Breast epithelium (tissue), 4 donors: ENCODE measurements around the gene RSL24D1. TPM values are rescaled to one million over a fixed set of nuclear protein-coding genes. Genes with fewer than 3 reads are reported as not detected.

ENCODE experiments used
- DNase-seq, 2 donors: peaks; one replicate each; pipeline ENCODE4 v3.0.0-alpha.2; 2019; ENCODE audit warnings: low spot score in 2 of 2
- H3K27ac ChIP-seq, 2 donors: fragments of 200-600 bp; sonication (generic) in 1 of 2; one replicate each; pipeline ENCODE4 v1.5.1; 2016 to 2019; ENCODE audit warnings: mild to moderate bottlenecking in 1 of 2
- H3K27me3 ChIP-seq, 2 donors: fragments of 200-600 bp; sonication (generic) in 1 of 2; one replicate each; pipeline versions ENCODE4 v1.5.1 to v1.6.0; 2017 to 2019; ENCODE audit warnings: control low read depth in 1 of 2, mild to moderate bottlenecking in 1 of 2
- H3K36me3 ChIP-seq: fragments of 200-600 bp; one replicate; pipeline ENCODE4 v1.5.1; 2019
- H3K4me1 ChIP-seq, 2 donors: fragments of 200-600 bp; sonication (generic); one replicate each; pipeline ENCODE4 v1.5.1; 2016 to 2019; ENCODE audit warnings: control low read depth in 1 of 2
- H3K4me3 ChIP-seq, 3 donors: fragments of 200-600 bp; sonication (generic); 1 replicate in 2 of 3; 2 replicates in 1 of 3; pipeline ENCODE4 v1.5.1; 2016 to 2019; ENCODE audit warnings: mild to moderate bottlenecking in 3 of 3, moderate library complexity in 2 of 3
- H3K9me3 ChIP-seq, 2 donors: fragments of 200-600 bp; sonication (generic) in 1 of 2; one replicate each; pipeline ENCODE4 v1.5.1; 2016 to 2019; ENCODE audit warnings: control low read depth in 1 of 2
- CTCF ChIP-seq, 3 donors: fragments of 450-650 bp; IDR thresholded peaks; one replicate each; pipeline ENCODE4 v1.5.1; 2016 to 2017; ENCODE audit warnings: antibody characterized with exemption in 3 of 3, mild to moderate bottlenecking in 3 of 3, moderate library complexity in 3 of 3
- POLR2A ChIP-seq: fragments of 450-650 bp; IDR thresholded peaks from one replicate; pipeline ENCODE4 v1.6.1; 2016; ENCODE audit warnings: antibody characterized with exemption, mild to moderate bottlenecking, moderate library complexity
- POLR2AphosphoS5 ChIP-seq, 3 donors: sonication (generic); formaldehyde crosslinking; IDR thresholded peaks; one replicate each; pipeline ENCODE4 v1.6.1; 2017; ENCODE audit warnings: antibody characterized with exemption in 3 of 3
- intact Hi-C: fragments of 100-400 bp; cut with DNase I; formaldehyde crosslinking; loops from one replicate; pipeline ENCODE4 v1.15.1; 2023; ENCODE audit warnings: low total_unique reads
- total RNA-seq, 3 donors: library from RNA; depleted of rRNA; stranded (reverse); fragments of >200 nt; gene quantifications; one replicate each; pipeline ENCODE4 v1.1.0, GENCODE V29; 2016

Gene RSL24D1
- 10 to 100 TPM; 66.4 to 97.9 (median 92.4) TPM for total RNA-seq

- no peaks in the 10 kb centered on the region for H3K36me3 ChIP-seq
- H3K4me1 ChIP-seq: peaks cover 0 to 7% of the 10 kb centered on the region in 2 donors
- no peaks in the 10 kb centered on the region for H3K9me3 ChIP-seq
- H3K27me3 ChIP-seq: no peaks in the 10 kb centered on the region
- peak; percentile 95 to 97 for DNase-seq
- H3K4me3 ChIP-seq: peak within 1 kb of the TSS; percentile 71 to 92 (median 76)
- TF ChIP-seq POLR2A (peak; percentile 48), CTCF (IDR thresholded peaks at IDR 0.05) (peak in 1 of 3 donors; percentile 28), POLR2AphosphoS5 (IDR thresholded peaks at IDR 0.05) (peak; percentile 92 to 94 (median 92))
- peak within 1 kb of the TSS; percentile 94 to 95 for H3K27ac ChIP-seq
- intact Hi-C loops: no loop called here
Observed at GRCh38 chr15:55196458-55197361, at the start of gene RSL24D1. RSL24D1 (minus strand) TSS chr15:55196941; CDS start chr15:55196890, 51 bp downstream.

GRCh38 chr15:55245059-55245458 lies 48.3 kb upstream of the RSL24D1 start:
- H3K9me3 ChIP-seq: no peaks in the 10 kb centered on the region
- H3K27ac ChIP-seq: no peak overlapping the region
- no peak for DNase-seq
- no peaks in the 10 kb centered on the region for H3K4me1 ChIP-seq
- intact Hi-C loops: no loop called here
- TF ChIP-seq POLR2AphosphoS5 (IDR thresholded peaks at IDR 0.05): no peak
- TF ChIP-seq POLR2A: no peak
- TF ChIP-seq CTCF (IDR thresholded peaks at IDR 0.05): no peak
- no peaks in the 10 kb centered on the region for H3K27me3 ChIP-seq
- H3K36me3 ChIP-seq: no peaks in the 10 kb centered on the region
- H3K4me3 ChIP-seq: no peak overlapping the region

GRCh38 chr15:55241891-55242290 lies 45.1 kb upstream of the RSL24D1 start:
- H3K4me1 ChIP-seq: no peaks in the 10 kb centered on the region

GRCh38 chr15:55241186-55241585 lies 44.4 kb upstream of the RSL24D1 start:
- TF ChIP-seq POLR2AphosphoS5 (IDR thresholded peaks at IDR 0.05) (no peak), CTCF (IDR thresholded peaks at IDR 0.05) (no peak), POLR2A (no peak)
- no peak overlapping the region for H3K4me3 ChIP-seq
- H3K4me1 ChIP-seq: no peaks in the 10 kb centered on the region
- DNase-seq: no peak
- no peaks in the 10 kb centered on the region for H3K9me3 ChIP-seq
- H3K36me3 ChIP-seq: no peaks in the 10 kb centered on the region
- H3K27ac ChIP-seq: no peak overlapping the region
- intact Hi-C loops: loop anchor here (5.0 kb wide), 1 partner anchor 114 kb away; no protein-coding TSS in a partner anchor
- H3K27me3 ChIP-seq: no peaks in the 10 kb centered on the region

More at GRCh38 chr15:55241891-55242290, 45.1 kb upstream of the RSL24D1 start:
- no peaks in the 10 kb centered on the region for H3K9me3 ChIP-seq
- no peak for DNase-seq
- intact Hi-C loops: loop anchor here (5.0 kb wide), 1 partner anchor 115 kb away; no protein-coding TSS in a partner anchor
- H3K27ac ChIP-seq: no peak overlapping the region
- no peak overlapping the region for H3K4me3 ChIP-seq
- no peak for TF ChIP-seq POLR2A
- no peak for TF ChIP-seq CTCF (IDR thresholded peaks at IDR 0.05)
- TF ChIP-seq POLR2AphosphoS5 (IDR thresholded peaks at IDR 0.05): no peak
- H3K27me3 ChIP-seq: no peaks in the 10 kb centered on the region
- no peaks in the 10 kb centered on the region for H3K36me3 ChIP-seq
